CD4-positive, alpha-beta T cell treated with Interleukin-17A for 4 hours (primary cell): ENCODE data around the gene GINS1.
"Not testable (repeated sequence)": the region's sequence is repeated elsewhere in the genome, so short reads cannot be mapped to it uniquely, and the experiment has no call there.

ENCODE experiments used
- DNase-seq: peaks from one replicate; pipeline ENCODE4 v3.0.0-alpha.2; 2020; ENCODE audit warnings: mixed read lengths

Gene GINS1

DNA sequence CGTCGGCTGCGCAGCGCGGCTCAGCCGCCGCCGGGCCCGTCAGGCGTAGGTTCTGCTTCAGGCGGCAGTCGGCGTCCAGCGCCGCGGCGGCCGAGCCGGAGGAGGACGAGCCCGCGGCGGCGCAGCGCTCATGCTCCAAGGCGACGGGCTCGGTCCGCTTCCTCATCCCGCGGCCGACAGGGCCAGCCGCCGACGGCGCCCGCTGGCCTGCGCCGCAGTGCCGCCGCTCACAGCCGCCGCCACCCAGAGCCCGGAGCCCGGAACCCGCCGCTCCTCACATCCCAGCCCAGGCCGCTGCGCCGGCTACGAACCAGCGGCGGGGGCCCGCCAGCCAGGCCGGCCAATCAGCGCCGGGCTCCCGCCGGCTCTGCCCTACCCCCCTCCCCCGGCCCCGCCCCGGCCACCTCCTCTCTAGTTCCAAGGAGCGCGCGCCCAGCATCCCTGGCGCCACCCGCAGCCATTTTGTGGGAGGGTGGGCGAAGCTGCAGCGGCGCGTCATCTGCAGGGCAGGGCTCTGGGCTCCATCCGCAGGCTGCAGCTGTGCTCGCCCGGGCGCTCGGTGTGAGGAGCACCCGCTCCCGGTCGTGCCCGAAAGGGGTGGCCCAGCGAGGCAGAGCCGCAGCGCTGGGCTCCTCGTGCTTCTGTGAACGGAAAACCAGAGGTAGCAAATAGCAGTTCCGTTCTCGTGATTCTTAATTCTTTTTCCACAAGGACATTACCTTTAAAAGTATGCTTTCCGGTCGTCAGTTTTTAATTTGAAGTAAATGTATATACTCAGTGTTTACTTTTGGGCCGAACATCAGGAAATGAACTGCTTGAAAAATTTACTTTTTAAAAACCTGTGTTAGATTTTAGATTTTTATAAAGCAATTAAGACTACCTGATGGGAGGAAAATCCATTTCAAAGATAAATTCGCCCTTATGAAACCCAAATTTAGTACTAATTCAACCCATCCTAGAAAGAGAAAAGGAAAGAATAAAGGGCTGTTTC, 16.6 kb upstream of the GINS1 start, which contains the start of gene ABHD12:
Gene ABHD12, minus strand, starts transcription at position 298 of the 991 bp plus-strand sequence. Its CDS starts 132 bp downstream, at position 166.
- peak; percentile 97 for DNase-seq

DNA sequence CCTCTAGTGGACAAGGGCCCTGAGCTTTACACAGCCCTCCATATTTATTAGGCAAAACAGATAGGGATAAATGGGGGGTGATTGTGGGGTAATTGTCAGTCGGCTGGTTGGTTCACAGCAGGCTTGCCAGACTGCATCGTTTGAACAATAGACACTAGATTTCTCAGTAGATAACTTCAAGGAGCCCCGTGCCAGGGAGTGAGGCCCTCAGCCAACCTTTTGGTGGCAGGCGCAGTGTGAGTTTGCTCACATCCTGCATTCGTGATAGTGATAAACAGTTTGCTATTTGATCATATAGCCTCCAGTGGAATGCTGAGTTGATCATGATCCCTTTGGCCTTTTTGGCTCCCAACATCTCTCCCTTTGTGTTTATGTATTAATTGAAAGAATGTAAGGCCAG, 13.2 kb upstream of the GINS1 start:
- no peak for DNase-seq

DNA sequence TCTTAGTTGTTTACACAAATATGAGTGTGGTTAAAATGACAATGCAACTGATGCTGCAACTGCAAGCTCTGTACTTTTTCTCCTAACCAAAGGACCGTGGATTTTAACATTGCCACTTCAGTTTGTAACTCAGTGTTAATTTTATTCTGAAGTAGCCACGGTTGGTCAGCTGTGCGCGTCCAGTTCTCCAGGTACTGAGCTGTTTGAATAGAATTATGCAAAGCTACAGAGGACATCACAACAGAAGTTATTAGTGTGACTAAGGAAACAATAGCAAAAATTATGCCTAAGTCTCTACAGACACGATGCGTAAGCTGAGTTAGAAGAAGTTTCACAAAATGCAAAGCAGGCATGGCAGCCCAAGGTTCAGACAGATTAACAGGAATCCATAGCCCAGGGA, 12.5 kb upstream of the GINS1 start:
- no peak for DNase-seq

DNA sequence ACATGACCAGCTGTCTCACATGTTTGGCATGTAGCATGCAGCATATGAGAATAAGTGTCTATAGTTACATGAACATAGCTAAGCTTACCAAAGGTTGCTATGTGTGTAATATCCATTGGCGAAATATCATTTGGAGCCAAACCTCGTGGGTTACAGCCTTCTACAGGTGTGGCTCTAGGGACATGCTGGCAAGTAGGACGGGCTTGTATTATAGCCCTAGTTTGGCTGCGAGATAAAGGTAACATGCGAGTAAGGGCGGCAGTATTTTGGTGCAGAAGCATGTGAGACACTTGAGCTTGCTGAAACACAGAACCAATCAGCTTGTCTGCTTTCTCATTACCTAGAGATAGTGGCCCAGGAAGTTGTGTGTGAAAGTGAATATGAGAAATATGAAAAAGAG, 10.4 kb upstream of the GINS1 start:
- no peak for DNase-seq

DNA sequence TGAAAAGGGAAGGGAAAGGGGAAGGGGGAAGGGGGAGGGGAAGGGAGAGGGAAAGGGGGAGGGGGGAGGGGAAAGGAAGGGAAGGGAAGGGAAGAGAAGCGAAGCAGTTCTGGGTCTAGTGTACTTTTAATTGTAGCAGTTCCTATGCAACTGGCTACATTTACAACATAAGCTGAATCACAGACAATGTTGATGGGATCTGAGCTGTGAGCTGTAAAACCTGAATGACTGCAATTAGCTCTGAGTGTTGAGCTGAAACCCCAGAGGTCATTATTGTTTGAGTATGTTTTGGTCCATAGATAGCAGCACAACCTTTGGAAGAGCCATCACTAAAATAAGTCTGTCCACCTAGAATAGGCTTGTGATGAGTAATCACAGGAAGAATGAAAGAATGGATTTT, 9.7 kb upstream of the GINS1 start:
- no peak for DNase-seq

DNA sequence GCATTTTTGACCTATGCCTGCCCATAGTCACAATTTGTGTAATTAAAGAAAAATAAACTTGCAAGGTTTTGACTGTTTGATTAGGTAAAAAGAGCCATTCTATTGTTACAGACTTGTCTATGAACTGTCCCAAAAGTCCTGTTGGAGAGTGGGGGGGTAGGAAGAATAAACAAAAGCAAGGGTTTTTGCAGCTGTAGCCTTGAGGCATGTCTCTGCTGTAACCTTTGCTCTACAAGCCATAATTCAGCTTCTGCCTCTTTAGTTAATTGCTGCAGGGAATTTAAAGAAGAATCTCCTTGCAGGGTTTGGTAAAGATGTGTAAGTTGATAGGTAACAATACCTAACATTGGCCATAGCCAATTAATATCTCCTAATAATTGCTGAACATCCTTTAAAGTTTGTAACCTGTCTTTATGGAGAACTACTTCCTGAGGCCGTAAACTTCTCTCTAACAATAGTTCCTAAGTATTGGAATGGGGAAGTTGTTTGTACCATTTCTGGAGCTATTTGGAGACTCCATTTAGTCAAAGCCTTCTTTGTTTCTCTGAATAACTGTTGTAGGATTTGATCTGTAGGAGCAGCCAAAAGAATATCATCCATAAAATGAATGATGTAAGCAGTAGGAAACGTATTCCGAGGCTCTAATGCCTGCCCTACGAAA, 9.0 kb upstream of the GINS1 start:
- DNase-seq = no peak

DNA sequence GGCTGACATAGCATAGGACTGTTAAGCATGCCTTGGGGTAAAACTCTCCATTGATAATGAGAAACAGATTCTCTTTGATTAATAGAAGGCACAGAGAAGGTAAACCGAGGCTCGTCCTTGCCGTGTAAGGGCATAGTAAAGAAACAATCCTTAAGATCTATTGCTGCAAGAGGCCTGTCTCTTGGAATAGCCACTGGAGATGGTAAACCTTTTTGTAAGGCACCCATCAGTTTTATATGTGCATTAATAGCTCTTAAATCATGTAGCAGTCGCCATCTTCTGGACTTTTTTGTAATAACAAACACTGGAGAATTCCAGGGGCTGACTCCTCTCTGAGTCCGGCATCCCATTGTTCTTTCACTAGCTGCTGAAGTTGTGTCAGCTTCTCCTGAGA, 8.4 kb upstream of the GINS1 start:
- DNase-seq = peak; percentile 28

DNA sequence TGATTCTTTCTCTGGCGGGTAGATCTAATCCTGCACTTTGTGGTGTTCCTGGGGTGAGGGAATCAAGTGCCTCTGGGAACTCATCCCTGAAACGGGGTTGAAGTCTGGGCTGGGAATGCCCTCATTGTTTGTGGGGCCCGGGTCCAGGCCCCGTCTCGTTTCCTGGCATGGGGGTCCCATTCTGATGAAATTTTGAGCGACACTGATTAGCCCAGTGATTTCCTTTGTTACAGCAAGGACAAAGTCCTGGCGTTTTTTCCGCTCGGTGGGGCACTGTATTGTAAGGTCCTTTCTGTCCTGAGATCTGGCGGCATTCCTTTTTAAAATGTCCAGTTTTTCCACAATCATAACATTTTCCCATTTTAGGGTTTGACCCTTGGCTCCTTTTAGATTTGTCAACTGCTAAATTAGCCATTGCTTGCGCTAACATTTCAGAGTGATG, 7.2 kb upstream of the GINS1 start:
- not testable (repeated sequence) for DNase-seq

DNA sequence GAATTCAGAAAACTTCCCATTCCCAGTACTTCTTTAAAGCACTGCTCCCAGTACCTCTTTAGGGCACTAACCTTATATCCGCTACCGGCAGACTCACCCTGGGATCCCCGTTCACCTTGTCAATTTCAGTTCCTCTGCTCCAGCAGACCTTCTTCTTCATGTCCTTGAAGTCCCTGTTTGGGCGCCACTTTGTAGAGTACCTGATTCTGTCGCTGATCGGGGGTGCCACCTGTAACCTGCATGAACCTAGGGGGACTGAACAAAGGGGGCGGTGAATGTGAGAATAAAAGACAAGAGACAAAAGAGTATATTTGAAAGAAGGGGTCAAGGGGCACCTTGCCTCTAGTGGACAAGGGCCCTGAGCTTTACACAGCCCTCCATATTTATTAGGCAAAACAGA, 4.9 kb upstream of the GINS1 start:
- no peak for DNase-seq

DNA sequence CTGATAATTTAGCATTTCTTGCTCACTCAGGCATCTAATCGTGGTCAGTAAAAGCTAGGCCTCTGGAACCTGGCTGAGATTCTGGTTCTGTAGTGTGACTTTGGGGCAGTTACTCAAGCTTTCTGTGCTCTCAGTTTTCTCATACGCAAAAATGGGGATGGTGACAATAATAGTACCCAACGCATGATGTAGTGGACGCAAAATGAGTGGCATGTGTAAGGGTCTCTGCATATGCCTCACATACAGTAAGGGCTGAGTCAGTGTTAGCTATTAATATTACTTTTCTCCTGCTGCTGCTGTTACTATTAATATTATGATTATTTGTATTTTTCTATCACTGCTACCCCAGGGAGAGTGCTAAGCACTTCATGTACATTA, 686 bp downstream of the GINS1 start:
- DNase-seq = no peak

DNA sequence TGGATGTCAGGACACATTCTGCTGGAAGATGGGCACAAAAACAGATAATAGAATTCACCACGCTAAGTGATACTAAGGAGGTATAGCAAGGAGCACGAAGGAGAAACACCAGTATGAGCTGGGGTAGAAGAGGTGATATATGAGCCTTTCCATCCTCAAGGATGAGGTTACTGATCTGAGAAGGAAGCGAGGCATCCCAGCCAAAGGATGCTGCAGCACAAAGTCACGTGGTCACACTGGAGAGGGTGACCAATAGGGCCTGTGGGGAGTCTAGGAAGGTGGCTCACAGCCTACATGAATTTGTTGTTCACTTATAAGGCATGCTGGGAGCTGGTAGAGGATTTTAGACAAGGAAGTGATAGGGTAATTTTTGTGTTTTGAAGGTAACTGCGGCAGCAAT, 1.4 kb downstream of the GINS1 start:
- DNase-seq = no peak

DNA sequence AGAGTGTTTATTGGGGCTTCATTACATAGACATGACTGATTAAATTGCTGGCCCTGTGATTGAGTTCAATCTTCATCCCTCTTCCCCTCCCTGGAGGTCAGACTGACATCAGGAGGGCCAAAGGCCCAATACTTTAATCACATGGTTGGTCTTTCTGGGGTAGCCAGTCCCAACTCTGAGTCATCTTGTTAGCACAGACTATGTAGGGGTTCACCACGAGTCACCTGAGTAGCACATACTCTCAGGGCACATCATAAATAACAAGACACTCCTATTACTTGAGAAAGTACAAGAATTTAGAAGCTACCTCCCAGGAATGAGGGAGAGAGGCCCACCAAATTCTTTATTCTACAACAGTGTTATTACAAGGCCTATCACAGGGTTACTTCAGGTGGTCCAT, 11.3 kb downstream of the GINS1 start:
- DNase-seq = no peak

DNA sequence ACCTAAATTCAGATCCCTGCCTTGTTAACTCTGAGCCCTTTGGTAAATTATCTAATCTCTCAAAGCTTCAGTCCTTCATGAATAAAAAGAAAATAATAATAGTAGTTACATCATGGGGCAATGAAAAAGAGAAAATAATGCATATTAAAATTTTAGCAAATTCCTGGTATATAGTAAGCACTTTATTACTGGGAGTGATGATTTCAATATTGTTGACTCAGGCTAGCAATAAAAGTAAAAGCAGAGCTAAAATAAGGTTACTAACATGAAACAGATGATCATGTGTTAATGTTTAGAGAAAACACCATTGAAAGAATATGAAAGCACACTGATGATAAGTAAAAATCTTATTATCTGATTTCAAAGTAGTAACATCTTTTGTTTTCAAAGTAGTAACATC, 13.6 kb downstream of the GINS1 start:
- no peak for DNase-seq

DNA sequence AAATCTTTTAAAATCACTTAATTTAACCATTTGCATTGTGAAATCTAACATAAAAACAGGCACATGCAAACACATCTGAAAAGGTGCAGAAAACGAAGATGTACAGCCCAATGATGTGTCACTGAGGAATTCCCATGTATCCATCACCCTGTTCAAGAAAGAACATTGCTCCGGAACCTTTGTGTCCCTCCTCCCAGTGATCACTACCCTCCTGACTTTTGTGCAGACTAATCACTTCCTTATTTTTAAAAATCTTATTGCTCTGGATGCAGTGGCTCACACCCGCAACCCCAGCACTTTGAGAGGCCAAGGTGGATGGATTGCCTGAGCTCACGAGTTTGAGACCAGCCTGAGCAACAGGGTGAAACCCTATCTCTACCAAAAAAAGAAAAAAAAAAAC, 14.6 kb downstream of the GINS1 start:
- no peak for DNase-seq

DNA sequence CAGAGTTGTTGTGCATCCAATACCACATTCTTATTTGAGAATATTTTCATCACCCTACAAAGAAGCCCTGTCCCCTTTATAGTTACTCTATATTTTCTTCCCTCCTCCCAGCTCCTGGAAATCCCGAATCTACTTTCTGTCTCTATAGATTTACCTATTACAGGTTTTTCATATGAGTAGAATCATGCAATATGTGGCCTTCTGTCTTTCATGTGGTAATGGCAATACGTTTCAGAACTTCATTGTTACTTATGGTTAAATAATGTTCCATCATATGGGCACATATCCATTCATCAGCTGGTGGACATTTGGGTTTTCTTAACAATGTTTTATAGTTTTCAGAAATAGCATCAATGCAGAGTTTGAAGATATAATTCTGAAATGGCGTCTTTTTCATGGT, 17.1 kb downstream of the GINS1 start:
- no peak for DNase-seq

DNA sequence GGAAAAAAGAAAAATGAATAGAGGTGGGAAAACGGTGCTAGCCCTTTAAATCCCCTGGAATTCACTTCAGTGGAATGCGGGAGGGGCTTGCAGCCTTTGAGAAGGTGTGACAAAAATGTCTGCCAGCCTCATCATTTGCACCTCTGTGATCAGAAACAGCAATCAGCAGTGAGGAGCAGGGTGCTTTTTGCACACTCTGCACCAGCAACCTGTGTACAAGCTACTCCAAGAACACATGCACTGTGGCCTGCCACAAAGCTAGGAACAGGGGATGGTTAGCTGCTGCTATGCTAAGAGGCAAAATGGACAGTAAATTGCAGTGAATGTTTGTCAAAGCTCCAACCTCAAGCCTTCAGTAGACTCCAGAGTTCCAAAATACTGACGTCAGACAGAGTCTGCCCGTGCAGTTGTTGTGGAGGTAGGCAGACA, 29.7 kb downstream of the GINS1 start:
- DNase-seq = no peak

DNA sequence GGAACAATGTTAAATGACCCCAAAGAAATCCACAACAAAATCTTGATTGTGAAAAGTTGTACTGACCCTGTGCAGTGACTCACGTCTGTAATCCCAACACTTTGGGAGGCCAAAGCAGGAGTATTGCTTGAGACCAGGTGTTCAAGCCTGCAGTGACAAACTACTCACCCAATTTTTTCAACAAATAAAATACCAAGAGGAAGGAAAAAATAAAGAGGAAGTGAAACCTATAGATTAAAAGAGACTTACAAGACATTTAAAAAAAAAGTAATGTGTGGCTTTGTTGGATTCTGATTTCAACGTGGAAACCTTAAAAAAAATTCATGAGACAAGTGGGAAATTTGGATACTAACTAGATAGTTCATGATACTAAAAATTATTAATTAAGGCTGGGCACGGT, 31.9 kb downstream of the GINS1 start:
- no peak for DNase-seq

DNA sequence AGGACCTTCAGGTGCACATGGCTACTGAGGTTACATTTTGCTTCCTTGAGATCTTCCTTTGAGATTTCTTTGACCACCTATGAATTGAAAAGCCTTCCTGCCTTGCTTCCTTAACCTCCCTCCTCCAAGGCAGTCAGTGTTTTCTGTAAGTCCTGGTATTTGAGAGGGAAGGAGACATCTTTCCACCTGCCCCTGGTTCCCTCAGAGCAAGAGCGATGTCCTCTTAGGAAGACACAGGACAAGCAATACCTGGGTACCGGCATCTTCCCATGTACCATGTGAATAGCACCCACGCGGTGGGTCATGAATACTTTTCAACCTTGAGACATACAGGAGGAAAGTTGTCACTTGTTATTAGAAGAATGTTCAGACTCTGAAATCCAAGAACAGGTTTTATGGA, 37.1 kb downstream of the GINS1 start:
- no peak for DNase-seq

DNA sequence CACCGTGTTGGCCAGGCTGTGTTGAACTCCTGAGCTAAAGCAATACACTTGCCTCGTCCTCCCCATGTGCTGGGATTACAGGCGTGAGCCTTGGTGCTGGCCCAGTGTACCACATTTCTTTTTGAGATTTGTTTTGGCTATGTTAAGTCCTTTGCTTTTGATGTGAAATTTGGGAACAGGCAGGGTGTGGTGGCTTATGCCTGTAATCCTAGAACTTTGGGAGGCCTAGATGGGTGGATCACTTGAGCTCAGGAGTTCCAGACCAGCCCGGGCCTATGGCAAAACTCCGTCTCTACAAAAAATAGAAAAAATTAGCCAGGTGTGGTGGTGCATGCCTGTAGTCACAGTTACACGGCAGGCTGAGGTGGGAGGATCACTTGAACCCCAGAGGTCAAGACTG, 40.2 kb downstream of the GINS1 start:
- DNase-seq = no peak

DNA sequence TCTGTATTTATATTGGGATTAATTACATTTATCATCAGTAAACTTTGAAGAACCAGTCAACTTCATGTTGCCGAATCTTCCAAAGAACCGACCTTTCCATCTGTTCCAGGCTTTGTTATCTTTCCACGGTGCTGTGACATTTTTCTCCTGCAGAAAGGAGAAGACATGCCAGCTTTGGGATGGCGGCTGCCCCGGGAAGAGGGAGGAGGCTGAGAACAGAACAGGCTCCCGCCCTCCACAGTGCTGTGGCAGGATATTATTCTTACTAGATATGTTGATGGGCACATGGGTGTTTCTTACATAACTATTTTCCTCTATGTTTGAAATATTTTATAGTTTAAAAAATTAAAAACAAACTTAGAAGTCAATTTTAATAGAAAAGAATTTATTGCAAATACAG, 44.9 kb downstream of the GINS1 start:
- DNase-seq = no peak

DNA sequence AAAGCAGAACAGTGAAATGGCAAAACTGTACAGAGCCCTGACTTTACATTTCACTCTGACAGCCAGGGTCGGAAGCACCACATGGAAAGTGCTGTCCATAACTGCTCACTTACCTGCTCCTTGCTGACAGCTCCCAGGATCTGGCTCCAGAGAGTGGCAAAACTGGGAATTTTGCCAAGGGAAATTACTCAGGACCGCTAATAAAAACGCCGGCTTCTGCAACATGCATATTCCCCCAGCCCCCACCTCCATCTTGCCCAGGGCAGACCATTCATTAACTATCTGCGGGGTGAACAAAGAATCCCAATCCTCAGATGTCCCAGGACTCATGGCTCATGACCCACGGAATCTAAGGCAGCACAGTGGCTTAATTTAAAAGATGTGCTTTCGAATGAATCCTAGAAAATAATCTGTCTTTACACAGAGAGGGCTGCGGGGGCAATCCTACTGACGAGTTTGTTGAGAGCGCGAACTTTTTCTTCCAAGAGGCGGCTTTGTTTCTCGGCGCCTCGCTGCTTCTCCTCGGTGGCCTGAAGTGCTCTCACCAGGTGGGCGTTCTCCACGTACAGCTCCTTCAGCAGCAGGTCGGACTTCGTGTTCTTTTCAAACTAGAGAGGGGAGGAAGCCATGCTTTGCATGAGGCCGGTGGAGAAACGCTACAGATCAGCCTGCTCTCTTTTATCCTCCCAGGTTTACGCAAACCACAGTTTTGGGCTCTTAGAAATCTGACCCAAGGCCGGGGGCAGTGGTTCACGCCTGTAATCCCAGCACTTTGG, 45.8 kb downstream of the GINS1 start:
- no peak for DNase-seq

DNA sequence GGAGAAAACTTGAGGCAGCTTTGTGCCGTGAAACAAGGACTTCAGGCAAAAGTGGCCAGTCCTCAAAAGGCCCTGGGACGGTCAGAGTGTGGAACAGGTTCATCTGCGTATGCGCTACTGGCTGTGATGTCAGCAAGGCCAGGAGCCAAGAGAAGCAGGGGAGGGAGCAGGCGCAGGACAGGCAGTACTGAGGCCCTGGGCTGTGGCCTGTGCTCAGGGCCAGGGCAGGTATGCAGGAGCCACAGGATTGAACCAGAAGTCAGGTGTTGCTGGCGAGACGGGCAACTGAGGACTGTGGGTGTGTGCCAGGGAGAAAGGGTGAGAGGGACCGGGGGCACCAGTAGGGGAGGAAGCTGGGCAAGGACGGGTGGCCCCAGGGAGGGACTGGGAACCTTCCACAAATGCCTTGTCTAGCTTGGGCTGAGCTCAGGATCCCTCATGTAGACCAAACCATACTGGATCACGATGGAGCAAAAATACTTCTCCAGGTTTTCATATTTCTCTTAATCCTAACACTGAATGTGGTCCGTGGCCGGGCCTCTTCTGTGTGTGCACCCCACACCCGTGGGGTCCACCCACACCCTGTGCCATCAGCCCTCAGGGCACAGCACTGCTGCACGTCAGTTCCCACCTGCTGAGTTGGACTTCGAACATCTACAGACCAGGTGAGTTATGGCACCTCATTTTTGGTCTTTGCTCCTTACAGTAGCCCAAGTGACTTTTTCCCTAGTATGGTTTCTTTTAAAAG, 46.9 kb downstream of the GINS1 start:
- DNase-seq = no peak
